Suprapubic skin (tissue), 4 donors: ENCODE measurements around the gene LRG1. TPM values are rescaled to one million over a fixed set of nuclear protein-coding genes. Genes with fewer than 3 reads are reported as not detected.

Experiments
- DNase-seq, 2 donors: peaks; one replicate each; pipeline ENCODE4 v3.0.0-alpha.2; 2019; ENCODE audit warnings: low spot score in 2 of 2
- H3K27ac ChIP-seq: fragments of 200-600 bp; sonication (generic); one replicate; pipeline ENCODE4 v1.5.1; 2019
- H3K27me3 ChIP-seq: fragments of 200-600 bp; sonication (generic); one replicate; pipeline ENCODE4 v1.5.1; 2019
- H3K36me3 ChIP-seq: fragments of 200-600 bp; sonication (generic); one replicate; pipeline ENCODE4 v1.5.1; 2019
- H3K4me1 ChIP-seq: fragments of 200-600 bp; sonication (generic); one replicate; pipeline ENCODE4 v1.5.1; 2019
- H3K4me3 ChIP-seq: fragments of 200-600 bp; sonication (generic); one replicate; pipeline ENCODE4 v1.5.1; 2019; ENCODE audit warnings: mild to moderate bottlenecking
- H3K9me3 ChIP-seq: fragments of 200-600 bp; sonication (generic); one replicate; pipeline ENCODE4 v1.5.1; 2019
- EP300 ChIP-seq: sonication (generic); formaldehyde crosslinking; IDR thresholded peaks from one replicate; pipeline ENCODE4 v1.6.1; 2017; ENCODE audit warnings: antibody characterized with exemption
- POLR2A ChIP-seq, 2 donors: fragments of 450-650 bp; IDR thresholded peaks; one replicate each; pipeline ENCODE4 v1.6.1; 2017; ENCODE audit warnings: antibody characterized with exemption in 2 of 2, mild to moderate bottlenecking in 2 of 2, moderate library complexity in 2 of 2
- POLR2AphosphoS5 ChIP-seq, 3 donors: sonication (generic); formaldehyde crosslinking; IDR thresholded peaks; one replicate each; pipeline ENCODE4 v1.6.1; 2017; ENCODE audit warnings: antibody characterized with exemption in 3 of 3
- WGBS: methylation state at CpG from one replicate; pipeline ENCODE4 v1.1.5; 2018; 5-methylcytosine and 5-hydroxymethylcytosine counted together
- total RNA-seq, 4 donors: library from RNA; depleted of rRNA; stranded (reverse); fragments of >200 nt; gene quantifications; one replicate each; pipeline ENCODE4 v1.1.0, GENCODE V29; 2016
- TF ChIP-seq, protein P1 (sequence below), 2 donors: fragments of 200-600 bp in 1 of 2; fragments of 450-650 bp in 1 of 2; sonication (generic) in 1 of 2; IDR thresholded peaks; one replicate each; pipeline ENCODE4 v1.5.1; 2016 to 2019; ENCODE audit warnings: antibody characterized with exemption in 2 of 2, mild to moderate bottlenecking in 1 of 2, moderate library complexity in 1 of 2

Gene LRG1
- total RNA-seq, 4 donors from 2014 or later, result 4.5 to 8.0 (median 6.3) TPM

DNA sequence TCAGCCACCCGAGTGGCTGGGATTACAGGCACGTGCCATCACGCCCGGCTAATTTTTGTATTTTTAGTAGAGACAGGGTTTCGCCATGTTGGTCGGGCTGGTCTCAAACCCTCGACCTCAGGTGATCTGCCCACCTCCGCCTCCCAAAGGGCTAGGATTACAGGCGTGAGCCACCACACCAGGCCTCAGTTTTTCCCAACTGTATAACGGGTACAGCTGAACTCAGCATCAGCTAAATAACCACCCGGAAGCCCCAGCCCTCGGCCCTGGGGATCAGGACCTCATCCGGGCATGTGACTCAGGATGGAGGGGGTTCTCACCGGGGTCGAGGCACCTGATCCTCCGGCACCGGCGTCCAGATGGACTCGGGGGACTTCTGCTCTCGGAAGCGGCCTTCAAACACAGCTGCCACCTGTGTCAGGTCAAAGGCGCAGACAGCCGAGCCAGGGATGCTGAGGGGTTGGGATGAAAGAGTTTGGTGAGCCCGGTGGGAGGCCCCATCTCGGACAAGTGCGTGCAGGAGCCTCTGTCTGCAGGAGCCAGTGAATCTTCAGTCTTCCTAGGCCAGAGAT lies 10.7 kb upstream of the LRG1 start:
- no peaks in the 10 kb centered on the region for H3K4me1 ChIP-seq
- no peaks in the 10 kb centered on the region for H3K36me3 ChIP-seq
- H3K4me3 ChIP-seq, result no peak overlapping the region
- TF ChIP-seq, protein P1, sequence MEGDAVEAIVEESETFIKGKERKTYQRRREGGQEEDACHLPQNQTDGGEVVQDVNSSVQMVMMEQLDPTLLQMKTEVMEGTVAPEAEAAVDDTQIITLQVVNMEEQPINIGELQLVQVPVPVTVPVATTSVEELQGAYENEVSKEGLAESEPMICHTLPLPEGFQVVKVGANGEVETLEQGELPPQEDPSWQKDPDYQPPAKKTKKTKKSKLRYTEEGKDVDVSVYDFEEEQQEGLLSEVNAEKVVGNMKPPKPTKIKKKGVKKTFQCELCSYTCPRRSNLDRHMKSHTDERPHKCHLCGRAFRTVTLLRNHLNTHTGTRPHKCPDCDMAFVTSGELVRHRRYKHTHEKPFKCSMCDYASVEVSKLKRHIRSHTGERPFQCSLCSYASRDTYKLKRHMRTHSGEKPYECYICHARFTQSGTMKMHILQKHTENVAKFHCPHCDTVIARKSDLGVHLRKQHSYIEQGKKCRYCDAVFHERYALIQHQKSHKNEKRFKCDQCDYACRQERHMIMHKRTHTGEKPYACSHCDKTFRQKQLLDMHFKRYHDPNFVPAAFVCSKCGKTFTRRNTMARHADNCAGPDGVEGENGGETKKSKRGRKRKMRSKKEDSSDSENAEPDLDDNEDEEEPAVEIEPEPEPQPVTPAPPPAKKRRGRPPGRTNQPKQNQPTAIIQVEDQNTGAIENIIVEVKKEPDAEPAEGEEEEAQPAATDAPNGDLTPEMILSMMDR (IDR thresholded peaks at IDR 0.05), result no peak
- TF ChIP-seq EP300 (no peak), POLR2AphosphoS5 (IDR thresholded peaks at IDR 0.05) (no peak), POLR2A (IDR thresholded peaks at IDR 0.05) (no peak)
- 91% methylated on average over 26 of the region's 26 CpGs for WGBS
- H3K9me3 ChIP-seq, result no peaks in the 10 kb centered on the region
- peaks cover 17% of the 10 kb centered on the region for H3K27me3 ChIP-seq
- no peak overlapping the region for H3K27ac ChIP-seq
- DNase-seq, result no peak

DNA sequence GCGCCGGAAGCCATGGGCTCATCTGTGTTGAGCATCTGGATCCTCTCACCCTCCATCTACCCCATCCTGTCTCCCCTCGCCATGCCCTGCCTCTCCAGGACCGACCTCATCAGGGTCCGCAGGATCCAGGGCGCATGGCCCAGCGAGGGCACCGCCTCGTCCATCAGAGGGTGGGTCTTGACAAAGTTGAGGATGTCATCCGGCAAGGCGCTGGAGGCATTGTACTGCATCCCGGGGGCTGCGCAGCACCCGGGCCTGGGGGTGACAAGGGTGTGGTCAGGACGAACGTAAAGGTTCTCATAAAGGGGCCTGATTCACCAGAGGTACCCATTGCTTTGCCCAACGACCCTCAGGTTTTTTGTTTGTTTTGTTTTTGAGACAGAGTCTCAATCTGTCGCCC lies 10.2 kb upstream of the LRG1 start:
- no peaks in the 10 kb centered on the region for H3K36me3 ChIP-seq
- no peak for DNase-seq

DNA sequence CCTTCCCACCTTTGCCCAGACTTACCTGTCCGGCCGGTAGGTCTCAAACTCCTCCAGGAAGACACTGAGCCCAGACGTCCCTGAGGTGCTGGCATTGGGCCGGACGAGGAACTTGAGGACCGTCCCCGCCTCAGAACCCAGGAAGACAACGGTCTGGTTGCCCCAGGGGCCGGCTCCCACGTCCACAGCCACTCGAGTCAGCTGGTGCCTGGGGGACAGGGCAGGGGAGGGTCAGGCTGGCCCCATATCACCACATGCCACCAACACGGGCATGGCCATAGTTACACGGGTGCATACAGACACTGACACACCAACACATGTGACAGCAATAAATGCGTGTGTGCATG lies 8.4 kb upstream of the LRG1 start:
- Histone ChIP-seq H3K27me3 (peaks cover 17% of the 10 kb centered on the region), H3K27ac (no peak overlapping the region), H3K36me3 (no peaks in the 10 kb centered on the region), H3K4me3 (no peak overlapping the region), H3K4me1 (no peaks in the 10 kb centered on the region), H3K9me3 (no peaks in the 10 kb centered on the region)
- no peak for DNase-seq
- 73% methylated on average over 5 of the region's 14 CpGs for WGBS
- TF ChIP-seq, protein P1 (IDR thresholded peaks at IDR 0.05), result no peak
- TF ChIP-seq EP300, result no peak
- TF ChIP-seq POLR2A (IDR thresholded peaks at IDR 0.05), result no peak
- TF ChIP-seq POLR2AphosphoS5 (IDR thresholded peaks at IDR 0.05), result no peak

More for the DNA sequence above, 10.2 kb upstream of the LRG1 start:
- TF ChIP-seq, protein P1 (IDR thresholded peaks at IDR 0.05), result no peak
- TF ChIP-seq POLR2A (IDR thresholded peaks at IDR 0.05), result no peak
- no peak for TF ChIP-seq EP300
- TF ChIP-seq POLR2AphosphoS5 (IDR thresholded peaks at IDR 0.05), result no peak
- Histone ChIP-seq H3K27ac (no peak overlapping the region), H3K27me3 (peaks cover 17% of the 10 kb centered on the region), H3K9me3 (no peaks in the 10 kb centered on the region), H3K4me1 (no peaks in the 10 kb centered on the region), H3K4me3 (no peak overlapping the region)
- 93% methylated on average over 18 of the region's 18 CpGs for WGBS

DNA sequence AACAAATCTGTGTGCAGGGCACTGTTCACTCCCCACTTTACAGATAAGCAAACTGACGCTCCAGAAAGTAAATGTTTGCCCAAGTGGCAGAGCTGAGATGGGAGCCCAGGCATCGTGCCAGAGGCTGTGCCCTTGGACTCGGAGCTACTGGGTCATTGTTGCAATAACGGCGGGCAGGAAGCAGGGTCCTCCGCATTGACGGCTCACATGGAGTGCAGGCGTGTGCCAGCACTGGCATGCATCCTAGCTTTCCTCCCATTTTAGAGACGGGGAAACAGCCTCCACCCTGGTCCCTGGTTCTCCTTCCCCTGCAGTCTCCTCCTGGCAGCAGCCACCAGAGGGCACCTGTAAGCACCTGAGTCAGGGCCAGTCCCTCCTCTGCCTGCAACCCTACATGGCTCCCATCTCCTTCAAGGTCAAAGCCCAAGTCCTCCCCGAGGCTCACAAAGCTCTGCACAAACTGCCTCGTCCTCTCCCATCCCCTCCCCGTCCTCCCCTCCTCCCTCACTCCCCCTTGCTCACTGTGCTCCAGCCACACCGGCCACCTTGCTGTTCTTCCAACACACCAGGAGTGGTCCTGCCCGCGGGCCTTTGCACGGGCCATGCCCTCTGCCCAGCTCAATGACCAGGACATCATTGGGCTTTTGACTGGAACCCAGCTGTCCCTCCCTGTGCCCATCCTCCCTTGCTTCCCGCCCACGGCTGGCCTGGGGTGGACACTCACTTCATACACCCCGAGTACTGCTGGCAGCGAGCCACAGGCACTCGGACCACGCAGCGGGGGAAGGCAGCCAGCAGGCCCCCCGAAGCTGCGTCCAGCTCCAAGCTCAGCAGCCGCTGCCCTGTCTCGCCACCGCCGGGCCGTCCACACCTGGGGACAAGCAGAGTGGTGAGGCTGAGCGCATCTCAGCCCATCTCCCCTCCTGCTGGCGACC lies 7.7 kb upstream of the LRG1 start:
- 70% methylated on average over 17 of the region's 32 CpGs for WGBS
- TF ChIP-seq EP300 (no peak), POLR2A (IDR thresholded peaks at IDR 0.05) (no peak), POLR2AphosphoS5 (IDR thresholded peaks at IDR 0.05) (no peak)
- TF ChIP-seq, protein P1 (IDR thresholded peaks at IDR 0.05), result no peak

More for the DNA sequence above, 7.7 kb upstream of the LRG1 start:
- DNase-seq, result no peak
- H3K27ac ChIP-seq, result no peak overlapping the region
- H3K4me3 ChIP-seq, result no peak overlapping the region
- no peaks in the 10 kb centered on the region for H3K4me1 ChIP-seq
- H3K36me3 ChIP-seq, result no peaks in the 10 kb centered on the region
- H3K9me3 ChIP-seq, result no peaks in the 10 kb centered on the region
- H3K27me3 ChIP-seq, result peaks cover 17% of the 10 kb centered on the region
